ENCODE measurements around the gene ZNF771.

GRCh38 chr16:30368122-30368791 is 39.1 kb upstream of the ZNF771 start:
- TF ChIP-seq POLR2AphosphoS5 (IDR thresholded peaks at IDR 0.05; ENCODE audit: low read depth, low read length) (no peak), SIN3A (IDR thresholded peaks at IDR 0.05; ENCODE audit: borderline replicate concordance, insufficient read depth, low read length) (no peak), REST (IDR thresholded peaks at IDR 0.05; ENCODE audit: insufficient read depth in 1 of 2, low read depth in 2 of 2, low read length in 2 of 2) (no peak), TAF1 (IDR thresholded peaks at IDR 0.05; ENCODE audit: borderline replicate concordance, insufficient read depth, low read length) (no peak), FOXP2 (optimal IDR thresholded peaks at IDR 0.05; ENCODE audit: borderline replicate concordance, extremely low read depth, extremely low read length, insufficient read depth) (no peak)
